Psoas muscle (tissue), 8 donors: Measurements from ENCODE around the gene CMTM1. TPM values are rescaled to one million over a fixed set of nuclear protein-coding genes. Genes with fewer than 3 reads are reported as not detected.

Source experiments
- ATAC-seq, 4 donors: fragments of 200-7000 bp; cut with Tn5 transposase; one replicate each; pipeline ENCODE4 v1.9.1; 2020; ENCODE audit warnings: moderate library complexity in 3 of 4, mild to moderate bottlenecking in 2 of 4
- DNase-seq, 2 donors: peaks; one replicate each; pipeline ENCODE4 v3.0.0-alpha.2; 2020
- H3K27ac ChIP-seq: fragments of 200-600 bp; one replicate; pipeline ENCODE4 v1.8.0; 2022
- H3K27me3 ChIP-seq, 3 donors: fragments of 200-600 bp in 1 of 3; one replicate each; pipeline versions ENCODE4 v1.6.1 to v1.8.0; 2013 to 2022; ENCODE audit warnings: low read length in 2 of 3, mild to moderate bottlenecking in 2 of 3, moderate library complexity in 1 of 3; ENCODE audit not compliant: insufficient read depth in 3 of 3
- H3K36me3 ChIP-seq, 2 donors: fragments of 200-600 bp in 1 of 2; one replicate each; pipeline versions ENCODE4 v1.6.1 to v1.8.0; 2013 to 2022; ENCODE audit warnings: low read depth in 1 of 2, mild to moderate bottlenecking in 1 of 2, moderate library complexity in 1 of 2; ENCODE audit not compliant: insufficient read depth in 1 of 2
- H3K4me1 ChIP-seq: fragments of 200-600 bp; one replicate; pipeline ENCODE4 v1.8.0; 2022
- H3K4me3 ChIP-seq: fragments of 200-600 bp; one replicate; pipeline ENCODE4 v1.8.0; 2022; ENCODE audit warnings: mild to moderate bottlenecking
- H3K9me3 ChIP-seq: fragments of 200-600 bp; one replicate; pipeline ENCODE4 v1.8.0; 2022
- WGBS, 3 donors: extraction: QIAGEN DNeasy Blood & Tissue Kit; methylation state at CpG; one replicate each; pipeline versions ENCODE4 v1.1.6 to v1.1.7; 2013; 5-methylcytosine and 5-hydroxymethylcytosine counted together
- intact Hi-C, 2 donors: fragments of 100-400 bp; cut with DNase I; formaldehyde crosslinking; loops; one replicate each; pipeline versions ENCODE4 v1.11.0 to v1.14.2; 2022
- polyA plus RNA-seq, 3 donors: library from polyadenylated mRNA; stranded (reverse); fragments of 200-250 nt; gene quantifications; one replicate each; pipeline ENCODE4 v1.2.3, GENCODE V29; 2013
- total RNA-seq, 4 donors: library from RNA; stranded (reverse); fragmentation: NEBNext Ultra II Directional in 2 of 4; extraction: Animal tissue kit (Norgen Biotek cat#: 25700) in 2 of 4; gene quantifications; one replicate each; pipeline versions ENCODE4 v1.2.1 to v1.2.4, GENCODE V29; 2021 to 2023
- TF ChIP-seq, protein P1 (sequence below): fragments of 200-600 bp; IDR thresholded peaks from one replicate; pipeline ENCODE4 v1.8.0; 2022; ENCODE audit warnings: antibody characterized with exemption
- donor health status: healthy with polysubstance abuse.
- donor health status: DM: no; HTN: no; CAD: no; lungs with moderate emphysema.
- donor health status: Bipolar disorder and iron deficiency.
- donor health status: healthy.
- donor health status: DM: yes; HTN: yes; CAD: no.
- donor health status: DM: no; HTN: no; CAD: no.
- donor health status: DM: no; HTN: no; CAD: no.
- donor health status: DM: yes; HTN: yes; CAD: no.

CMTM1 gene
- total and polyA plus RNA-seq, 7 donors = 0.04 to 1.1 (median 0.50) TPM; not detected in 3

DNA sequence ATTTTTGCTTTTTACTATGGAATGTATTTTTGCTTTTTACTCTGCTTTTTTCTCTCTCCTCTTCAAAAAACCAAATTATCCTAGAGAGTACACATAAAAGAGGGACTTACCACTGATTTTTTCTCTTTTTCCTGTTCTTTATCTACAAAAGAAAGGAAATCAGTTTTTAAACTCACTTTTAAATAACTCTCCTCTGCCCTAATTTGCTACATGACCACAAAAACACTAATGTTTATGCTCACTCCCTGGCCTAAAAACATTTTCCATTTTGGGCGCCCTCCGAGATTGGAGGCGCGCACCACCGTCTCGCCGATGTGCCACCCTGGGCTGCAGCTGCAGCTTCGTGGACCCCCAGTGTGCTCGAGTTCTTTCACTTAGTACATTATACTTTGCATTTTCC is 17.4 kb upstream of the CMTM1 start:
- peaks cover 0 to 33% of the 10 kb centered on the region in 2 donors for H3K36me3 ChIP-seq
- no peak for DNase-seq
- peak overlapping the region; percentile 92 for H3K27ac ChIP-seq
- 35 to 61% (median 39%) methylated on average over 9 of the region's 9 CpGs for WGBS, 3 donors
- no peaks in the 10 kb centered on the region for H3K27me3 ChIP-seq
- ATAC-seq = no peak
- H3K9me3 ChIP-seq = no peaks in the 10 kb centered on the region
- TF ChIP-seq, protein P1, sequence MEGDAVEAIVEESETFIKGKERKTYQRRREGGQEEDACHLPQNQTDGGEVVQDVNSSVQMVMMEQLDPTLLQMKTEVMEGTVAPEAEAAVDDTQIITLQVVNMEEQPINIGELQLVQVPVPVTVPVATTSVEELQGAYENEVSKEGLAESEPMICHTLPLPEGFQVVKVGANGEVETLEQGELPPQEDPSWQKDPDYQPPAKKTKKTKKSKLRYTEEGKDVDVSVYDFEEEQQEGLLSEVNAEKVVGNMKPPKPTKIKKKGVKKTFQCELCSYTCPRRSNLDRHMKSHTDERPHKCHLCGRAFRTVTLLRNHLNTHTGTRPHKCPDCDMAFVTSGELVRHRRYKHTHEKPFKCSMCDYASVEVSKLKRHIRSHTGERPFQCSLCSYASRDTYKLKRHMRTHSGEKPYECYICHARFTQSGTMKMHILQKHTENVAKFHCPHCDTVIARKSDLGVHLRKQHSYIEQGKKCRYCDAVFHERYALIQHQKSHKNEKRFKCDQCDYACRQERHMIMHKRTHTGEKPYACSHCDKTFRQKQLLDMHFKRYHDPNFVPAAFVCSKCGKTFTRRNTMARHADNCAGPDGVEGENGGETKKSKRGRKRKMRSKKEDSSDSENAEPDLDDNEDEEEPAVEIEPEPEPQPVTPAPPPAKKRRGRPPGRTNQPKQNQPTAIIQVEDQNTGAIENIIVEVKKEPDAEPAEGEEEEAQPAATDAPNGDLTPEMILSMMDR = no peak
- intact Hi-C loops = loop anchor here in 1 of 2 donors (5.0 kb wide), 1 partner anchor 72 kb away; no protein-coding TSS in a partner anchor
- peaks cover 37% of the 10 kb centered on the region for H3K4me1 ChIP-seq
- H3K4me3 ChIP-seq = peak overlapping the region; percentile 92

DNA sequence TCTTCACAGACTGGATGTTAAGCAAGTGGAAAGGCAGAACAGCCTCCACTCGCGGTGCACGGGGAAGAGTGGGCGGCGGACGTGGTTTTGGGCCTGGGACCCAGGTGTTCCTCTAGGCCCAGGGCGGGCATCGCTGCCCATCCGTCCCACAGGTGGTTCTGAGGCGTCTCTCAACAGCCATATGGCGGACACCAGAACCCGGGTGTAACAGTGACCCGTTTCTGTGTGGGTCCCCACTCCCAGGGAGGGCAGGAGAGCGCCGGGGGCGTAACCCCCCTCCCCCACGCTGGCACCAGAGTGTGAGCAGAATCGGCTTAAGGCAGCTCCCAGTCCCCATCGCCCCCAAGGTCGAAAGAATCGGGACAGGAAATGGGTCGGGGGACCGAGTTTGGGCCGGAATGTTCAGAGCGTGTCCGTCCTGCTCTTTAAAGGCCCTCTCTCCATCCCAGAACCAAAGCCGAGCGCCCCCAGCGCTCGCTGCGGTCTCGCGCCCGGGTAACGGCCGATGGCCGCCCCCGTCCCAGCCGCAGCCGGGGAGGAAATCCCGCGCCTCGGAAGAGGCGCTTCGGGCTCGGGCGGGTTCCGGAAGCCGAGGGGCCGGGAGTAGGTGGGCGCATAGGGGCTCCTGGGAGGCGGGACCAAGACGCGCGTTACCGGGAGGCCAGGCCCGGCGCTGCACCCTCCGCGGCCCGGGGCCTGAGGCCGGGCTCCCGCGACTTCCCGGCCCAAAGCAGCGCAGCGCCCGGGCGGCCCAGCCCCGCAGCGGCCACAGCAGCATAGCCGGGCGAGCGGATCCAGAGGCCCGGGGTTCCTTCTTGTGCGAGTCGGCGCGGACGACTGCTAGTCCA is 16.7 kb upstream of the CMTM1 start, which contains the start of gene TK2:
Gene TK2, minus strand, starts transcription at position 839 of the 848 bp plus-strand sequence. Its CDS starts 61 bp downstream, at position 778.
- Histone ChIP-seq H3K27me3 (no peaks in the 10 kb centered on the region), H3K4me1 (peaks cover 40% of the 10 kb centered on the region), H3K9me3 (no peaks in the 10 kb centered on the region), H3K27ac (peak within 1 kb of the TSS; percentile 92), H3K36me3 (peaks cover 0 to 27% of the 10 kb centered on the region in 2 donors), H3K4me3 (peak within 1 kb of the TSS; percentile 92)
- DNase-seq (peak; percentile 75 to 84), ATAC-seq (peak; percentile 63 to 69 (median 66))
- intact Hi-C loops = loop anchor here in 1 of 2 donors (5.0 kb wide), 2 partner anchors 32 to 72 kb away; no protein-coding TSS in a partner anchor
- TF ChIP-seq, protein P1 = peak; percentile 17
- 1 to 4% (median 2%) methylated on average over 60 to 80 of the region's 80 CpGs for WGBS, 3 donors

DNA sequence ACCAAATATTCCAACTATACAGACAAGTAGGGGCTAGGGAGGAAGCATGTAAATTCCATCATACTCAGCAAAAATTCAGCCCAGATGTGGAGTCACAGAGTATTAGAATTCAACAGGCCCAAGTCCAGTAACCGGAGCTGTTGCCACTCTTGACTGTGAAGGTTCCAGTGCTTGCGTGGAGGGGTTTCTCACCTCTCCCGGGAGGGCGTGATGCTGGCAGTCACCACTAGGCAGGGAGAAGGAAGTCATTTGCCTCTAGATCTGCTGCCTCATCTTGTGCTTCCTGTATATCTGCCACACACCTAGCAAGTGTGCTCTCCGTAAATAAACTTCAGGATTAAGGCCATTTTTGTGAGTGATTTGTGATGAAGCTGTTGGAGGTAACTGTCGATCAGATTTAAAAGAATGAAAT is 14.9 kb upstream of the CMTM1 start:
- DNase-seq (peak in 1 of 2 donors; percentile 35), ATAC-seq (peak in 2 of 4 donors; percentile 22 to 39)
- TF ChIP-seq, protein P1 = peak; percentile 18

DNA sequence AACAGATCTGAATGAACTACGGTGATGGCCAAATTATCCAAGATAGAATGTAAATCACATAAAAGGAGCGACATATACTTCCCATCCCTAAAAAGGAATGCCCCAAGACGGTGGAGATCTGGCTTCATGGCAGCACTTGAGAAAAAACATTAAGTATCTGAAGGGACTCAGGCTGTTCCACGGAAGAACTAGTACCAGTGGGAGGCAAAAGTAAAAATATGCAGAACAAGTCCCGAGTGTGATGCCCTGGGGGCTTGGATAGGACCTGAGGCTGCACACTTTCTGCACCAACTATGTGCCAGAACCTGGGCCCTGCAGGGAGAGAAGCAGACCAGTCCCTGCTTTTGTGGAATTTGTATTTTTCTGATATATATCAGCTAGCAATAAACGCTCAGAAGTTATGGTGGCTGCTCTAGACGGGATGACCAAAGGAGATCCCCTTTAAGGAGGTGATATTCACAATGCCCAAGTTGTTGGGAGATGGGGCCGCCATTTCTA is 14.4 kb upstream of the CMTM1 start:
- no peaks in the 10 kb centered on the region for H3K9me3 ChIP-seq
- DNase-seq (no peak), ATAC-seq (peak in 2 of 4 donors; percentile 0 to 6)
- TF ChIP-seq, protein P1 = no peak
- peak overlapping the region; percentile 86 for H3K27ac ChIP-seq
- intact Hi-C loops = loop anchor here in 1 of 2 donors (5.0 kb wide), 1 partner anchor 35 kb away; no protein-coding TSS in a partner anchor
- WGBS, 3 donors = 30 to 39% (median 33%) methylated on average over 8 of the region's 8 CpGs
- H3K4me1 ChIP-seq = peaks cover 40% of the 10 kb centered on the region
- no peaks in the 10 kb centered on the region for H3K27me3 ChIP-seq
- peak overlapping the region; percentile 68 for H3K4me3 ChIP-seq
- peaks cover 0 to 10% of the 10 kb centered on the region in 2 donors for H3K36me3 ChIP-seq

More for the DNA sequence above, 14.9 kb upstream of the CMTM1 start:
- no peaks in the 10 kb centered on the region for H3K9me3 ChIP-seq
- H3K27ac ChIP-seq = peak overlapping the region; percentile 86
- intact Hi-C loops = loop anchor here in 1 of 2 donors (5.0 kb wide), 1 partner anchor 34 kb away; no protein-coding TSS in a partner anchor
- H3K4me1 ChIP-seq = peaks cover 40% of the 10 kb centered on the region
- peaks cover 0 to 14% of the 10 kb centered on the region in 2 donors for H3K36me3 ChIP-seq
- H3K27me3 ChIP-seq = no peaks in the 10 kb centered on the region
- H3K4me3 ChIP-seq = peak overlapping the region; percentile 68
- 41 to 44% (median 43%) methylated on average over 6 of the region's 6 CpGs for WGBS, 3 donors
